HL-60/S4 treated with phorbol 12-myristate 13-acetate at 8.2 ng/mL for 4 days and 3 days (cell line): ENCODE measurements around the gene CRIM1.

Source experiments
- in situ Hi-C: fragments of 300-500 bp; cut with MboI; formaldehyde crosslinking; loops from 2 replicates; pipeline ENCODE4 v1.15.0; 2022; ENCODE audit warnings: low sequenced_read_pairs

The CRIM1 gene

DNA sequence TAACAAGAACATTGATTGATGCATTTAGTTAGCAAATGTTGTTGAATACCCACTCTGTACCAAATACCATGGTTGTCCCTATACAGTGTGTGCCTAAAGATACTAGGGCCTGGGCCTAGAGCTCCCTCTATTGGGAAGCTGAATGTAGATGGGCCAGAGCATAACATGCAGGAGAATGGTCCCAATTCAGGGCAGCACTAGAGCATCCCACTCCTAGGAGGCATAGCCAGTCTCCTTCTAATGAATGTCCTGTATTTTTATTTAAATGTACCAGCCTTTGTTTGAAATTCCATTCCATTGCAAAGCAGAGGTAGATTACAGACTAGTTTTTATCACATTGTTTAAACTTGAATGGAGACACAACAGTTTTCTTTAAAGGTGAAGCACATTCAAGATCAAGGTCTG, 151.8 kb downstream of the CRIM1 start:
- in situ Hi-C loops: no loop called here

DNA sequence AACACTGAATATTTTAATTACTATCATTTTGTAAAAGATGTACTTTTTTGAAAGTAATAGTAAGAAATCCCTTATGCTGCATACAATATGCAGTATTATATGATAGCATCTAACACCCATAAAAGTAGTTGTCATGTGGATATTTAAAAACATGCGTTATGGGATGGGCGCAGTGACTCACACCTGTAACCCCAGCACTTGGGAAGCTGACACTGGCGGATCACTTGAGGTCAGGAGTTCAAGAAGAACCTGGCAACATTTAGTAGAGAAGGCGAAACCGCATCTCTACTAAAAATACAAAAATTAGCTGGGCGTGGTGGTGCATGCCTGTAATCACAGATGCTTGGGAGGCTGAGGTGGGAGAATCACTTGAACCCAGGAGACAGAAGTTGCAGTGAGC, 153.5 kb downstream of the CRIM1 start:
- in situ Hi-C loops: no loop called here

DNA sequence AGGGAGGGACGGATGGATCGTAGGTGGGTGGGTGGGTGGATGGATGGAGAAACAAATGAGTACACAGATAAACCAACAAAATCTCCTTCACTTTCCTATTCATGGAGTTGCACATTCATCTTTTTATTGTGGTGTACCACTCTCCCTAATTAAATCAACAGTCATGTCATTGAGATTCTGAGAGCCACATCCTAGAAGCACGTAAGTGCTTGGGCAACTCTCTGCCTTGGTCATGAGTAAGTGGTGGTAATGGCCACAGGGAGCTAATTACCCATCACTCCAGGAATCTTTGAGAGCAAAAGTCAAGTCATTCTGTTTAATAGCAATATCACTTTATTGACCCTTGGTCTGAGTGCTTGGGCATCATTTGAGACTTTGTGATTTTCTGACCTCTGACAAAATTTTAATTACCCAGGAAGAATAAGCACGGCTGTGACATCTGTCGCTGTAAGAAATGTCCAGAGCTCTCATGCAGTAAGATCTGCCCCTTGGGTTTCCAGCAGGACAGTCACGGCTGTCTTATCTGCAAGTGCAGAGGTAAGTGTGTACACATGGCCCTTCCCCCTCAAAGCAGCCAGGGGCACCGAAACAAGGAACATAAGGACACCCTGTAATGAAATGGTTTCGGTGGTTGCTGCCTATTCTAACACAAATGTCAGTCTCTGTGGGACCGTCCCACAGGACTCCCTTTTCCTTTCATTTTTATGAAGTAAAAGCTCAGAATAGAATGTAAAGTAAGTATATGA, 156.5 kb downstream of the CRIM1 start:
- in situ Hi-C loops: no loop called here

DNA sequence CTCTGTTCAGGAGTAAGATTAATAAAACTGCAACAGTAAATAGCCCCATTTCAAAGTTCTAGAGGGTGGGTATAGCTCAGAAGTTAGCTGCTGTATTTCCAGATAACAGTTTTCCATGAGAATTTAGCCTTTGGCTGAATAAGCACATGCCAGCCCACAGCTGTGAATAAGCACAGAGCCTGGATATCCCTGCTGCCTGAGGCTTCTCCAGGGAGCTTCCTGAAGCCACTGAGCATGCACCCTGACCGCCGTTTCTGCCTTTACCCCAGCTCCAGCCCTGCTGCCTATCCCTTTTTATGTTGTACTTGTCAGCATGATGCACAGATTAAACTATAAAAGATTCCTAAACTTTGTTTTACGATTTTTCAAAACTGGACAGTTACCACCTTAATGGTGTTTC, 157.1 kb downstream of the CRIM1 start:
- in situ Hi-C loops: no loop called here

DNA sequence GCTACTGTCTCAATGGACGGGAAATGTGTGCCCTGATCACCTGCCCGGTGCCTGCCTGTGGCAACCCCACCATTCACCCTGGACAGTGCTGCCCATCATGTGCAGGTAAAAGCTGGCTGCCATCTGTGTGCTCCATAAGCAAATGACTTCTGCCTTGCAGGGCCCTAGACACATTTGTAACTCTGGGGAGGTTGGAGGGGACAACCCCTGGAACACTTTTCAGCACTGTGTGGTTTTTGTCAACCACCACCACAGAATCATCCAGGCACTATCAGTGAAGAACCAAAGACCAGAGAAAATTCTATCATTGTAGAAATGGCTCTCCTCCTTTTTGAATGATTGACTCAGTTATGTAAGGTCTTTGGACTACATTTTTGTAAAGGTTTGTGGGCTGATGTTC, 158.1 kb downstream of the CRIM1 start:
- in situ Hi-C loops: no loop called here

DNA sequence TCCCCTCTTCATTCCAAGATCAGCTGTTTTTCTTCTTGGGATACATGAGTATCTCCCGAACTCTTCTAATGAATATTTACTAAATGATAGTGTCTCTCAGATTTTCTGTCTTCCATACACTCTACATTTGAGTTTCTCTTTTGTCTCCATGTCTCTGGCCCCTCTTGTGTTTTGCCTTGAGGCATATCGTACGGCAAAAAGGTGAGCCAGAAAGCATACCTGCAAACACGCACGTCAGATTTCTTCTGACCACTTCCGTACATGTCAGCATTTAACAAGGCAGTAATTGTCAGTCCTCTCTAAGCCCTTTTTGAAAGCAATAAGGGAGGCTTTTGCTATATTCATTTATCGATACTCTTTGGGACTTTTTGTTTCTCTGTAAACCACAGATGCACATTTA, 160.0 kb downstream of the CRIM1 start:
- in situ Hi-C loops: no loop called here

DNA sequence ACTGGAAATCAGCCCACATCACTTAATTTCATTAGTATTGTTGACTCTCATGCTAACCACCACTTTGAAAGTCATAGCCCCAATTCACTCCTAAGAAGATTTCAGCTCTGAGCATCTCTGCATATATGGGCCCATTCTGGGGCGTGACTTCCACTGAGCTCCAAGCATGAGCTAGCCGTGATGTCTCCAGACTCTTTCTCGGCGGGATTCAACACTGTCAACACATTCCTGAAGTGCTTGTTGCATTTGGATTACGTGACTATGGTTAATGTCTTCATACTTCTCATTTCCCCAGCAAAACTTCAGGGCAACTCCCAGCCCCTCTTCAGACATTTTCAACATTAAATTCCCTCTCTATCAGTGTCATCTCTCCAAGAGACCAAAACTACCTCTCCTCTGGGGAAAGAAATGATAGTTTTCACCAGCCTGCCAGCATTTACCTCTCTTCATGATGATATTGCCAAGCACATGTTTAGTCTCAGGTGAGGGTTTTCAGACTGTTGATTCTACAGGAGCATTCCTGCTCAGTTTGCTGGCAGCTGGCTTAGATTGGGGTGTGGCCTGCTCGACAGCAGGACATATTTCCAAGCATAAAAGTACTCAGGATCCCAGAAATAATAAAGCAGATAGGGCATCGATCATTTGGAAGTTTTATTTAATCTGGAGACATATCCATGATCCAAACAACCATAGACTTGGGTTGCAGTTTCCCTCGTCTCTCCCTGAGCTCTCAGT, 160.7 kb downstream of the CRIM1 start:
- in situ Hi-C loops: no loop called here

DNA sequence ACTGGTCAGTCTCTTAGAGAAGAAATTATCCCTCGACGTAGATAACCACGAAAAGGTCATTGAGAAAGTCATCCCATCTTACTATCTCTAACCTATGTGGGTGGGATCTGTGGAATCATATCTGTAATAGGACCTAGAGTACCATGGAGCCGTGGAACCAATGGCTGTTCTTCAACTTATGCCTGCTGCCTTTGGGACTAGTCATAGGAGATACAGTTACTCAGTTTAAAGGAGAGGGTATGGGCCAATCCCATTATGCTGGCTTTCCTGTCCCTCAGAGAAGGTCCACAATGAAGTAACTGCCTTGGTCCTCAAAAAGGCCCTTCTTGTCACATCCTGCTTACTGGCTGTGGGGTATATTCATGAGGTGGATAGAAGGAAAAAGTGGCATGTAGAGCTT, 164.9 kb downstream of the CRIM1 start:
- in situ Hi-C loops: no loop called here

DNA sequence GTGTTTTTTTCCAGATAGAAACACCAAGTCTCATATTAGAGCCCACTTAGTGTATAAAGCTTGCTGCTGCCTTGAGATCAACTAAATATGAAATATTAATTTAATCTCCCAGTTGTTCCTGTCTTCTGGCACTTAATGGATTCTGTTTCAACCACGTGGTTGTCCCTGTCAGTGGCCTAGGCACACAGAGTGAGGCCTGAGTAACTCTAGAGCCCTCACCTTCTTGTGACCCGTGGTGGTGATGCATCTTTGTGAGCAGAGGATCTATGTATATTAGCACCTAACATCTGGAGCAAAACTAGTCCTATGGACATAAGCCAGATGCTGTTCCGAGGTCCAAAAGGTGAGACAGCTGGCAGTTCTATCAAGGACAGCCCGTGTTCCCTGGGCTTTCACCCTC, 167.6 kb downstream of the CRIM1 start:
- in situ Hi-C loops: no loop called here

DNA sequence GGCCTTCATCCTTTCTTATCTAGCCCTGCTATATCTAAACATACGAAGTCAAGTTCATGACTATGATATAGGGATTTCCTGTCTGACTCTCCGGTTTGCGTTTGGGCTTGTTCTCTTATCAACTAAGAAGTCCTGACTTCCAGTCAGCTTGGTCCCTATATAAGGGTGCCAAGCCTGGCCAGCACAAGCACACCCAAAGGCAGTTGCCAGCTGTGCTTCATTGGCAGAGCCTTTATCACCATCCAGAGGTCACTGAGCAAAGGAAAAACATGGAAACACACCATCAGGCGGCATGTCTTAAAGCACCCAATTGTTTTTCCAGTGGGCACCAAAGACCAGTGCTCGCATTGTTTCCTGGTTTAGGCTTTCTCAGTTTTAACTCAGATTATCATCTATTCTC, 169.7 kb downstream of the CRIM1 start:
- in situ Hi-C loops: no loop called here

DNA sequence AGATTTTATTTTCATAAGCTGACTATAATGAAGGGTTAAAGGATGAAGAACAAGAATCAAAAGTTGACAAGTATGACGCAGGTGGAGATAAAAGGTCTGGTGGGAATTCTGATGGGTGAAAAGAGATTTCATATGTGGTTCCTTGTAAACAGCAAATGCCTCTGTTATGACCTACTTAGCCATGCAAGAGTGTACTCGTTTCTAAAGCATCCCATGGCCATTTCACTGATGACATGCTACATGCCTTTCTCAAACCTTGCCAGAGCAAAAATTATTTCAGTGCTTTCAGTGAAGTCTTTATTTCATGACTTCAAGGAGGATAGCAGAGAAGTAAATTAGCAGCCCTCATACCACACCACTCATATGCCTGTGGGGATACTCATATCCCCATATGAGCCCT, 170.6 kb downstream of the CRIM1 start:
- in situ Hi-C loops: no loop called here

DNA sequence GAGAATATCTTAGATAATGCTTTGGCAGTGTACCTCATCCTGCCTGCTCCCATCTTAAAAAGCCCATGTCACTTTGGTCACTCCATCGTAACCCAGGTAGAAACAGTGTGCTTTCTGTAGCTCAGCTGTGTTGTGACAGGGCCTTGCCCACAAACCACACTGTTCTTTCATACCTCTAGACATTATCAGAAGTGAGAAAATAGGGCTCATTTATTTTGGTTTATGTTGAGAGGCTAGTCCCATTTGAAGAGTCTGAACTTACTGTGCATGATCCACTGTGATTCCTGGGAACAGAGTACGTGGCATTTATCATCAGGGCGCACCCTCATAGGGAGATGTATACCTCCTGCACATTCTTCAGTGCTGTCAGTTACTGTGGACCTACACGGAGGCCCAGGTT, 172.7 kb downstream of the CRIM1 start:
- in situ Hi-C loops: no loop called here

DNA sequence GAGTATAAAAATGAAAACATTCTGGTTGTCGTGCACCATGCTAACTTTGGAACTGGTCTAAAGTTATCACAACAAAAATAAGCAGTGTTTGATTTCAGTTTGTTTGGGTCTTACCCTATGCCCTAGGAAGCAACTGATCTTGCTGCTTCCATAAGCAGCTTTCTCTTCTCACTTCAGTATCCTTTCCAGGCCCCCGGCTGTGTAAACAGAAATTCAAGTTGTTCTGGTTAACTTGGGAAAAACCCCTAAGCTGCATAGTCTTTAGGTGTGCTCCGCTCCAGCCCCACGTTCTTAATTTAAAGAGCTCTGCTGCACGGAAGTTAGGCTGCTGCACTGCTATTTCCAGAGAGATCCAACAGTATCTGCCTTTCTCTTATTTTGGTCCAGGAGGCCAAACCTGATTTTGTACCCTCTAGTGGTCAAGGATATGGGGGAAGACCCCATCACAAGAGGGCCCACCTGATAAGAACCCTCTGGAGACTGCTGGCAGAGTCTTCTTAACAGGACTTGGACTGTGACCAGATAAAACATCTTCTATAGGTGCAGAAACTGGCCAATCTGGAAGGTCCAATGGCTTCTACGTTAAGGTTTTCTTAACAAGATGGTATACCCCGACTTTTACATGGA, 173.3 kb downstream of the CRIM1 start:
- in situ Hi-C loops: no loop called here

DNA sequence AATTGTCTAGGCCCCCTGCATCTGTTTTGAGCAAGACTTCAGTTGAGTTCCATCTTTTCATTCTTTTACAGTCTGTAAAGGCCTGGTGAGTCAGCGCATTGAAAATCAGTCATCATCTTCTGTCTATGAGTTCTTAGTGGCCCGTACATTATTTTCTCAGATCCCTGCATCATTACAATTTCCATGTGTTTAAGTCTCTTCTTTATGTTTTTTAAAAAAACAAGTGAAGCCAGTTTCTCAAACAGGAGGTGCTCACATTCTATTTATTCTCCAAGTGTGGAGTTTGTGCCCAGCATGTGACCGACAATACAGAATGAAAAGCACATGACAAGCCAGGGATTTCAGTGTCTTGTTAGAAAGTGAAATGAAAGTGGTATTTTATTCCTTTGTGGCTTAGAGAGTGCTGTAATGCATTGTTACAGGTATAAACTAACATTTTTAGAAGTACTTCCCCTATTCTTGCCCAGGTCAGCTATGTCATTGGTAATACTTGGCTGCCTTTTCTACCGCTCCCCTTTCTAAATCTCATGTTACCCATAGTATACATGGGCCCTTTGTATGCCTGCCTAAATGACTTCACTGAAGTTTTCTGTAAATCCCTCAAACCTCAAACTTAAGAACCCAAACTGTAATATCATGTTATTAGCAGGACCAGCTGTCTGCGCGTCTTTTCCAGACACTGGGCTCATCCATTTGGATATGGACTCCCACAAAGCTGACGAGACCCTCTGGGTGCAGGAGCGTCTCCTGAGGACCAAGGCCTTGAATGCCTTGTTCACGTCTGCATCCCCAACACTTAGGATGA, 174.8 kb downstream of the CRIM1 start:
- in situ Hi-C loops: no loop called here

DNA sequence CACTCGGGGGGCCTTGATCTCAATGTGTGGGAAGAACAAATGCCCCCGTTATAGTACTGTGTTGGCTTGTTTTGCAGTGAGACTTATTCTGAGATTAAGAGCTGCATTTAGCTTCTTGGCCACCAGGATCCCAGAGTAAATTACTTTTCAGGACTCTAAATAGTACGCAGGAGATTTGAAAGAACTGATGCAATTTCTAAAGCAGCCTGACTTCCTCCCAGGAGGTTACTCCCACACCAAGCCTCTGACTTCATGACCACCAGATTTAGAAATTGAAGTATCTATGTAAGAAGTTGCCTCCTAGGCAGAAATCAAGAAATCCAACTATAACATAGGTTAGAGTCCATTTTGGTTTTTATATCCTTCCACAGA, 175.4 kb downstream of the CRIM1 start:
- in situ Hi-C loops: no loop called here

DNA sequence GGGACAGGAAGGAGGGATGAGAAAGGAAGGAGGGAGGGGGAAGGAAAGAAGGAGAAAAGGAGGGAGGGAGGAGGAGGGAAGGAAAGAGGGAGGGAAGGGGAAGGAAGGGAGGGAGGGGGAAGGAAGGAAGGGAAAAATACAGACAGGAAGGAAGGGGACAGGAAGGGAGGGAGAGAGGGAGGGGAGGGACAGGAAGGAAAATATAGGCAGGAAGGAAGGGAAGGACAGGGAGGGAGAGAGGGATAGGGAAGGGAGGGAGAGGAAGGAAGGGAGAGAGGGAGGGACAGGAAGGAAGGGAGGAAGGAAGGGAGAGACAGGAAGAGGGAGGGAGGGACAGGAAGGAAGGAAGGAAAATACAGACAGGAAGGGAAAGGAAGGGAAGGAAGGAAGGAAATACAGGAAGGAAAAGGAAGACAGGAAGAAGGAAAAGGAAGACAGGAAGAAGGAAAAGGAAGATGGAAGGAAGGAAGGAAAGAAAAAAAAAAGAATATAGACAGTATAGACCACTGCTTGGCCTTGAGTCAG, 178.8 kb downstream of the CRIM1 start:
- in situ Hi-C loops: no loop called here

DNA sequence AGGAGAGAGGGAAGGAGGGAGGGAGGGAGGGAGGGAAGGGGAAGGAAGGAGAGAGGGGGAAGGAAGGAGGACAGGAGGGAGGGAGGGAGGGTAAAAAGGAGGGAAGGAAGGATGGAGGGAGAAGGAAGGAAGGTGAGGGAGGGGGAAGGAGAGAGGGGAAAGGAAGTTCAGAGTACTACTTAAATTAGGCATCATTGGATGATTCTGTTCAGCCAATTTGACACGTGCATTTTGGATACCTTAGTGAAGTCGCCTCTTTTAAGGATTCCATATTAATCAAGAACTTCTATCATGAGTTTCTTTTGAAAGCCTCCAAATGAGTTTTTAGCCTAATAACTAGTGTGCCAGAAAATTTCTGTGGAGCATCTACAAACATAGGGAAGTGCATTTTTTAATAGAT, 179.5 kb downstream of the CRIM1 start:
- in situ Hi-C loops: no loop called here

DNA sequence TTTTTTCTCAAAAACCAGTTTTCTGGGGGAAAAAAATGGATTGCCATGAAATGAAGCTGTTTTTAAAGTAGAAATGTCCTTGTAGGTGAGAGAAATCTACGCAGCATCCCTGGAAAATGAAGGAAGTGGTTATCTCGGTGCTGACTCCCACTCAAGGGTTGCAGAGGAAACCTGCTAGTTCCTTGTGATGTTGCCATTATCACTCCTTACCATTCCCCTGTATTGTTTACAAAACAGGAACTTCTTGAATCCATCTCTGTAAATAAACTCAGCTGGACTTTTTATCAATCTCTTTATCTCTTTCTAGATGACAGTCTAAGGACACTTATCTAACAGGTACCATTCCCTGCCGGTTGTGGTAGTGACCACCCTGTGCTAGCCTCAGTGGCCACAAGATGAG, 181.2 kb downstream of the CRIM1 start:
- in situ Hi-C loops: no loop called here

DNA sequence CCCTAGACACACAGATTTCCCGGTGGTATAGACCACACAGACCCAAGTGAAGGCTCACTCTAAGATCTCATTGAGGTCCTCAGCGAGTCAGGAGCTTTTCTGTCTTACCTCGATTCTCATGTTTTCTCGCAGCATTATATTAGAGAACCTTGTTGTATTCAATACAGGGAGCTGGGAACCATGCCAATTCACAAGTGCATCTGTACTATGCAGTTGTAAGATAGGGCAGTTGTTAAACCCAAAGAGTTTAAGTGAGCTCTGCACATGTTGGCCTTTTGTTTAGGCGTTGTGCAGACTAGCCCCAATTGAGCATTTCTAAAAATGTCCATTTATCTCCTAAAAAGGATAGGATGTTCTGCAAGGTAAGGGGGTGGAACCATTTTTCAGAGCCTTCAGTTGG, 182.8 kb downstream of the CRIM1 start:
- in situ Hi-C loops: no loop called here

DNA sequence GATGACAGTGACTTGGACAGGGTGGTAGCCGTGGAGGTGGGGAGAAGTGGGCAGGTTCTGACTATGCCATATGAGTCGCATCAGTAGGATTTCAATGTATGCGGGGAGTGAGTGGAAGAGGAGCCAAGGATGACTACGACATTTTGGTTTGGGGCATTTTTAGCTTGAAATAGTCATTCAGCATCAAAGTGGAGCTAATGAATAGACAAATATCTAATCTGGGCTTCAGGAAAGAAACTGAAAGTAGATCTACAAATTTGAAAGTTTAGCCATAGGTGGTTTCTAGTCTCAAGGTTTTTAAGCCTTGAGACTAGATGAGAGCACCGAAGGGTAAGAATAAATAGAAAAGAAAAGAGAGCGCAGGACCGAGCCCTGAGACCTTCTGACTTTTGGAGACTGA, 184.1 kb downstream of the CRIM1 start:
- in situ Hi-C loops: no loop called here
